GM23338 (cell line): Measurements from ENCODE around the gene C5orf34. TPM values are rescaled to one million over a fixed set of nuclear protein-coding genes. Genes with fewer than 3 reads are reported as not detected.

Source experiments
- ATAC-seq: fragments of 200-7000 bp; cut with Tn5 transposase; 3 replicates; pipeline ENCODE4 v1.9.1; 2020
- DNase-seq: peaks from one replicate; pipeline ENCODE4 v3.0.0-alpha.2; 2015; ENCODE audit warnings: low spot score
- H2AFZ ChIP-seq: fragments of 200-600 bp; sonication (generic); 2 replicates; pipeline ENCODE4 v1.8.0; 2016; ENCODE audit warnings: antibody characterized with exemption, mild to moderate bottlenecking, moderate library complexity
- H3F3A ChIP-seq: fragments of 200-600 bp; sonication (generic); replicated peaks from 2 replicates; pipeline ENCODE4 v1.8.0; 2017; ENCODE audit warnings: antibody characterized with exemption, mixed run types, low read depth
- H3K27ac ChIP-seq: fragments of 200-600 bp; sonication (generic); 2 replicates; pipeline ENCODE4 v1.6.1; 2016; ENCODE audit warnings: low read depth
- H3K27me3 ChIP-seq: fragments of 200-600 bp; sonication (generic); 2 replicates; pipeline ENCODE4 v1.8.0; 2016; ENCODE audit warnings: mild to moderate bottlenecking, mixed run types, moderate library complexity; ENCODE audit not compliant: insufficient read depth
- H3K36me3 ChIP-seq: fragments of 200-600 bp; sonication (generic); 2 replicates; pipeline ENCODE4 v1.8.0; 2016; ENCODE audit warnings: mild to moderate bottlenecking; ENCODE audit not compliant: insufficient read depth
- H3K4me1 ChIP-seq: fragments of 200-600 bp; sonication (generic); 2 replicates; pipeline ENCODE4 v1.8.0; 2016; ENCODE audit warnings: mild to moderate bottlenecking, moderate library complexity; ENCODE audit not compliant: insufficient read depth
- H3K4me2 ChIP-seq: fragments of 200-600 bp; sonication (generic); 2 replicates; pipeline ENCODE4 v1.7.1; 2017; ENCODE audit warnings: mixed run types
- H3K4me3 ChIP-seq: fragments of 200-600 bp; sonication (generic); 2 replicates; pipeline ENCODE4 v1.6.1; 2016; ENCODE audit warnings: mixed run types
- H3K79me2 ChIP-seq: fragments of 200-600 bp; sonication (generic); replicated peaks from 2 replicates; pipeline ENCODE4 v1.8.0; 2017; ENCODE audit warnings: mild to moderate bottlenecking; ENCODE audit not compliant: insufficient read depth
- H3K9me2 ChIP-seq: fragments of 200-600 bp; sonication (generic); 2 replicates; pipeline ENCODE4 v1.8.0; 2017; ENCODE audit not compliant: insufficient read depth
- H4K20me1 ChIP-seq: fragments of 200-600 bp; sonication (generic); replicated peaks from 2 replicates; pipeline ENCODE4 v1.8.0; 2017; ENCODE audit warnings: mild to moderate bottlenecking; ENCODE audit not compliant: insufficient read depth
- H3K27ac Mint-ChIP-seq: 2 replicates; pipeline ENCODE4 v1.8.0; 2020; ENCODE audit warnings: inconsistent platforms, mild to moderate bottlenecking, moderate library complexity, mixed read lengths
- H3K27me3 Mint-ChIP-seq: 3 replicates; pipeline ENCODE4 v1.8.0; 2022; ENCODE audit warnings: low read depth, mild to moderate bottlenecking, moderate library complexity, mixed read lengths, inconsistent platforms; ENCODE audit not compliant: insufficient read depth, poor library complexity
- H3K36me3 Mint-ChIP-seq: 3 replicates; pipeline ENCODE4 v1.8.0; 2021; ENCODE audit warnings: low read depth, mild to moderate bottlenecking, inconsistent platforms, moderate library complexity, mixed read lengths
- H3K4me1 Mint-ChIP-seq: 3 replicates; pipeline ENCODE4 v1.8.0; 2020; ENCODE audit warnings: mild to moderate bottlenecking, inconsistent platforms, mixed read lengths
- H3K4me3 Mint-ChIP-seq: 3 replicates; pipeline ENCODE4 v1.8.0; 2021; ENCODE audit warnings: moderate library complexity, mild to moderate bottlenecking, inconsistent platforms, mixed read lengths
- H3K9me3 Mint-ChIP-seq: 3 replicates; pipeline ENCODE4 v1.8.0; 2020; ENCODE audit warnings: moderate library complexity, mild to moderate bottlenecking, inconsistent platforms, mixed read lengths
- CREB1 ChIP-seq: fragments of 250-450 bp; sonication (Bioruptor Pico); IDR thresholded peaks from 2 replicates; pipeline ENCODE4 v1.5.0; 2020; ENCODE audit warnings: low read depth, mild to moderate bottlenecking, moderate library complexity
- EZH2 ChIP-seq: fragments of 200-600 bp; sonication (generic); IDR thresholded peaks from one replicate; pipeline ENCODE4 v1.8.0; 2017; ENCODE audit warnings: antibody characterized with exemption, mild to moderate bottlenecking, low read depth; ENCODE audit not compliant: unreplicated experiment
- EZH2phosphoT487 ChIP-seq: fragments of 200-600 bp; sonication (generic); IDR thresholded peaks from one replicate; pipeline ENCODE4 v1.8.1; 2018; ENCODE audit warnings: antibody characterized with exemption; ENCODE audit not compliant: unreplicated experiment
- JUNB ChIP-seq: IDR thresholded peaks from one replicate; pipeline ENCODE4 v1.6.1; 2016; ENCODE audit warnings: antibody characterized with exemption; ENCODE audit not compliant: unreplicated experiment
- NANOG ChIP-seq: IDR thresholded peaks from 2 replicates; pipeline ENCODE4 v1.6.1; 2016; ENCODE audit warnings: antibody characterized with exemption, borderline replicate concordance
- POLR2AphosphoS5 ChIP-seq: IDR thresholded peaks from 2 replicates; pipeline ENCODE4 v1.6.1; 2016; ENCODE audit warnings: antibody characterized with exemption, low read depth
- ZNF114 ChIP-seq: fragments of 250-450 bp; sonication (Bioruptor Pico); IDR thresholded peaks from 2 replicates; pipeline ENCODE4 v1.5.0; 2020; ENCODE audit warnings: mild to moderate bottlenecking, moderate library complexity
- ZNF331 ChIP-seq: fragments of 250-450 bp; sonication (Bioruptor Pico); IDR thresholded peaks from 2 replicates; pipeline ENCODE4 v1.5.0; 2020; ENCODE audit warnings: low read depth, mild to moderate bottlenecking, moderate library complexity
- polyA plus RNA-seq: library from polyadenylated mRNA; unstranded; fragments of >200 nt; fragmentation: Nextera tagmentation; extraction: Ambion mirVana; gene quantifications from 2 replicates; pipeline ENCODE4 v1.2.1, GENCODE V29; 2016
- total RNA-seq: library from RNA; depleted of rRNA; stranded (reverse); fragments of >200 nt; shearing (Covaris generic); gene quantifications from 2 replicates; pipeline ENCODE4 v1.2.3, GENCODE V29; 2014
- TF ChIP-seq, protein P1 (sequence below): IDR thresholded peaks from one replicate; pipeline ENCODE4 v1.6.1; 2018; ENCODE audit warnings: antibody characterized with exemption; ENCODE audit not compliant: unreplicated experiment
- TF ChIP-seq, protein P2 (sequence below): fragments of 250-450 bp; sonication (Bioruptor Pico); IDR thresholded peaks from 2 replicates; pipeline ENCODE4 v1.5.0; 2020; ENCODE audit warnings: mild to moderate bottlenecking, moderate library complexity

C5orf34 gene
- total and polyA plus RNA-seq, 2 experiments from 2014 or later: 12.2 to 15.3 TPM

- H3K27me3 ChIP-seq: no peaks in the 10 kb centered on the region
- no peaks in the 10 kb centered on the region for H3K4me1 ChIP-seq
- Mint-ChIP-seq H3K36me3 (peaks cover 21% of the 10 kb centered on the region; the same call in 2 of the 3 replicates), H3K9me3 (no peaks in the 10 kb centered on the region), H3K27me3 (no peaks in the 10 kb centered on the region), H3K4me1 (no peaks in the 10 kb centered on the region), H3K4me3 (no peak overlapping the region), H3K27ac (no peak overlapping the region)
- TF ChIP-seq, protein P1, sequence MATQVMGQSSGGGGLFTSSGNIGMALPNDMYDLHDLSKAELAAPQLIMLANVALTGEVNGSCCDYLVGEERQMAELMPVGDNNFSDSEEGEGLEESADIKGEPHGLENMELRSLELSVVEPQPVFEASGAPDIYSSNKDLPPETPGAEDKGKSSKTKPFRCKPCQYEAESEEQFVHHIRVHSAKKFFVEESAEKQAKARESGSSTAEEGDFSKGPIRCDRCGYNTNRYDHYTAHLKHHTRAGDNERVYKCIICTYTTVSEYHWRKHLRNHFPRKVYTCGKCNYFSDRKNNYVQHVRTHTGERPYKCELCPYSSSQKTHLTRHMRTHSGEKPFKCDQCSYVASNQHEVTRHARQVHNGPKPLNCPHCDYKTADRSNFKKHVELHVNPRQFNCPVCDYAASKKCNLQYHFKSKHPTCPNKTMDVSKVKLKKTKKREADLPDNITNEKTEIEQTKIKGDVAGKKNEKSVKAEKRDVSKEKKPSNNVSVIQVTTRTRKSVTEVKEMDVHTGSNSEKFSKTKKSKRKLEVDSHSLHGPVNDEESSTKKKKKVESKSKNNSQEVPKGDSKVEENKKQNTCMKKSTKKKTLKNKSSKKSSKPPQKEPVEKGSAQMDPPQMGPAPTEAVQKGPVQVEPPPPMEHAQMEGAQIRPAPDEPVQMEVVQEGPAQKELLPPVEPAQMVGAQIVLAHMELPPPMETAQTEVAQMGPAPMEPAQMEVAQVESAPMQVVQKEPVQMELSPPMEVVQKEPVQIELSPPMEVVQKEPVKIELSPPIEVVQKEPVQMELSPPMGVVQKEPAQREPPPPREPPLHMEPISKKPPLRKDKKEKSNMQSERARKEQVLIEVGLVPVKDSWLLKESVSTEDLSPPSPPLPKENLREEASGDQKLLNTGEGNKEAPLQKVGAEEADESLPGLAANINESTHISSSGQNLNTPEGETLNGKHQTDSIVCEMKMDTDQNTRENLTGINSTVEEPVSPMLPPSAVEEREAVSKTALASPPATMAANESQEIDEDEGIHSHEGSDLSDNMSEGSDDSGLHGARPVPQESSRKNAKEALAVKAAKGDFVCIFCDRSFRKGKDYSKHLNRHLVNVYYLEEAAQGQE: no peak
- TF ChIP-seq POLR2AphosphoS5: no peak
- no peak for TF ChIP-seq NANOG
- TF ChIP-seq ZNF114 (CRISPR knock-in tag): no peak
- TF ChIP-seq, protein P2, sequence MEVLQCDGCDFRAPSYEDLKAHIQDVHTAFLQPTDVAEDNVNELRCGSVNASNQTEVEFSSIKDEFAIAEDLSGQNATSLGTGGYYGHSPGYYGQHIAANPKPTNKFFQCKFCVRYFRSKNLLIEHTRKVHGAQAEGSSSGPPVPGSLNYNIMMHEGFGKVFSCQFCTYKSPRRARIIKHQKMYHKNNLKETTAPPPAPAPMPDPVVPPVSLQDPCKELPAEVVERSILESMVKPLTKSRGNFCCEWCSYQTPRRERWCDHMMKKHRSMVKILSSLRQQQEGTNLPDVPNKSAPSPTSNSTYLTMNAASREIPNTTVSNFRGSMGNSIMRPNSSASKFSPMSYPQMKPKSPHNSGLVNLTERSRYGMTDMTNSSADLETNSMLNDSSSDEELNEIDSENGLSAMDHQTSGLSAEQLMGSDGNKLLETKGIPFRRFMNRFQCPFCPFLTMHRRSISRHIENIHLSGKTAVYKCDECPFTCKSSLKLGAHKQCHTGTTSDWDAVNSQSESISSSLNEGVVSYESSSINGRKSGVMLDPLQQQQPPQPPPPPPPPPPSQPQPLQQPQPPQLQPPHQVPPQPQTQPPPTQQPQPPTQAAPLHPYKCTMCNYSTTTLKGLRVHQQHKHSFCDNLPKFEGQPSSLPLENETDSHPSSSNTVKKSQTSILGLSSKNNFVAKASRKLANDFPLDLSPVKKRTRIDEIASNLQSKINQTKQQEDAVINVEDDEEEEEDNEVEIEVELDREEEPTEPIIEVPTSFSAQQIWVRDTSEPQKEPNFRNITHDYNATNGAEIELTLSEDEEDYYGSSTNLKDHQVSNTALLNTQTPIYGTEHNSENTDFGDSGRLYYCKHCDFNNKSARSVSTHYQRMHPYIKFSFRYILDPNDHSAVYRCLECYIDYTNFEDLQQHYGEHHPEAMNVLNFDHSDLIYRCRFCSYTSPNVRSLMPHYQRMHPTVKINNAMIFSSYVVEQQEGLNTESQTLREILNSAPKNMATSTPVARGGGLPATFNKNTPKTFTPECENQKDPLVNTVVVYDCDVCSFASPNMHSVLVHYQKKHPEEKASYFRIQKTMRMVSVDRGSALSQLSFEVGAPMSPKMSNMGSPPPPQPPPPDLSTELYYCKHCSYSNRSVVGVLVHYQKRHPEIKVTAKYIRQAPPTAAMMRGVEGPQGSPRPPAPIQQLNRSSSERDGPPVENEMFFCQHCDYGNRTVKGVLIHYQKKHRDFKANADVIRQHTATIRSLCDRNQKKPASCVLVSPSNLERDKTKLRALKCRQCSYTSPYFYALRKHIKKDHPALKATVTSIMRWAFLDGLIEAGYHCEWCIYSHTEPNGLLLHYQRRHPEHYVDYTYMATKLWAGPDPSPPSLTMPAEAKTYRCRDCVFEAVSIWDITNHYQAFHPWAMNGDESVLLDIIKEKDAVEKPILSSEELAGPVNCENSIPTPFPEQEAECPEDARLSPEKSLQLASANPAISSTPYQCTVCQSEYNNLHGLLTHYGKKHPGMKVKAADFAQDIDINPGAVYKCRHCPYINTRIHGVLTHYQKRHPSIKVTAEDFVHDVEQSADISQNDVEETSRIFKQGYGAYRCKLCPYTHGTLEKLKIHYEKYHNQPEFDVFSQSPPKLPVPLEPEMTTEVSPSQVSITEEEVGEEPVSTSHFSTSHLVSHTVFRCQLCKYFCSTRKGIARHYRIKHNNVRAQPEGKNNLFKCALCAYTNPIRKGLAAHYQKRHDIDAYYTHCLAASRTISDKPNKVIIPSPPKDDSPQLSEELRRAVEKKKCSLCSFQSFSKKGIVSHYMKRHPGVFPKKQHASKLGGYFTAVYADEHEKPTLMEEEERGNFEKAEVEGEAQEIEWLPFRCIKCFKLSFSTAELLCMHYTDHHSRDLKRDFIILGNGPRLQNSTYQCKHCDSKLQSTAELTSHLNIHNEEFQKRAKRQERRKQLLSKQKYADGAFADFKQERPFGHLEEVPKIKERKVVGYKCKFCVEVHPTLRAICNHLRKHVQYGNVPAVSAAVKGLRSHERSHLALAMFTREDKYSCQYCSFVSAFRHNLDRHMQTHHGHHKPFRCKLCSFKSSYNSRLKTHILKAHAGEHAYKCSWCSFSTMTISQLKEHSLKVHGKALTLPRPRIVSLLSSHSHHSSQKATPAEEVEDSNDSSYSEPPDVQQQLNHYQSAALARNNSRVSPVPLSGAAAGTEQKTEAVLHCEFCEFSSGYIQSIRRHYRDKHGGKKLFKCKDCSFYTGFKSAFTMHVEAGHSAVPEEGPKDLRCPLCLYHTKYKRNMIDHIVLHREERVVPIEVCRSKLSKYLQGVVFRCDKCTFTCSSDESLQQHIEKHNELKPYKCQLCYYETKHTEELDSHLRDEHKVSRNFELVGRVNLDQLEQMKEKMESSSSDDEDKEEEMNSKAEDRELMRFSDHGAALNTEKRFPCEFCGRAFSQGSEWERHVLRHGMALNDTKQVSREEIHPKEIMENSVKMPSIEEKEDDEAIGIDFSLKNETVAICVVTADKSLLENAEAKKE: no peak
- TF ChIP-seq JUNB: no peak
- TF ChIP-seq EZH2phosphoT487: no peak
- no peak for TF ChIP-seq EZH2
- TF ChIP-seq ZNF331 (CRISPR knock-in tag): no peak
- no peak for TF ChIP-seq CREB1 (CRISPR knock-in tag)
- ATAC-seq (no peak), DNase-seq (no peak)
- no peak overlapping the region for H3K4me3 ChIP-seq
- no peaks in the 10 kb centered on the region for H3F3A ChIP-seq
- H3K4me2 ChIP-seq: no peak overlapping the region
- peaks cover 12% of the 10 kb centered on the region; the same call in 1 of the 2 replicates for H3K36me3 ChIP-seq
- no peak overlapping the region for H2AFZ ChIP-seq
- H3K79me2 ChIP-seq: no peaks in the 10 kb centered on the region
- no peak overlapping the region for H3K27ac ChIP-seq
- no peaks in the 10 kb centered on the region for H4K20me1 ChIP-seq
- no peaks in the 10 kb centered on the region for H3K9me2 ChIP-seq
Observed at GRCh38 chr5:43491326-43491725, 23.6 kb downstream of the C5orf34 start.
